ENCODE data around the gene MAP3K12. TPM values are rescaled to one million over a fixed set of nuclear protein-coding genes. Genes with fewer than 3 reads are reported as not detected.

Gene MAP3K12
- total and polyA plus RNA-seq, 2 of the 8 experiments (the other 6 are each of a cell fraction or from before 2014, with no cell fraction given): 23.4 to 42.7 TPM

GRCh38 chr12:53482626-53483168 is 16.6 kb downstream of the MAP3K12 start:
- H3K4me1 ChIP-seq (replicated peaks in 1 of 4; ENCODE audit: control insufficient read depth in 3 of 4, insufficient read depth in 4 of 4, low read length in 3 of 4): peaks cover 0 to 5% (median 1%) of the 10 kb centered on the region in 4 experiments; a peak in 4 of 7 replicates
- no peak overlapping the region for H3K4me3 ChIP-seq (ENCODE audit: extremely low read depth in 1 of 4, insufficient read depth in 2 of 4, low read depth in 3 of 4, low read length in 4 of 4)
- no peak overlapping the region for H3K18ac ChIP-seq (ENCODE audit: extremely low read depth, low read length)
- H3K9me3 ChIP-seq (ENCODE audit: insufficient read depth in 2 of 2, low read depth in 1 of 2, low read length in 1 of 2): no peaks in the 10 kb centered on the region
- H4K20me1 ChIP-seq (replicated peaks in 1 of 2; ENCODE audit: control insufficient read depth in 1 of 2, insufficient read depth in 2 of 2, low read length in 2 of 2): peaks cover 21 to 31% of the 10 kb centered on the region in 2 experiments
- H3K14ac ChIP-seq (ENCODE audit: insufficient read length): no peak overlapping the region
- H3K27me3 ChIP-seq (replicated peaks in 1 of 4; ENCODE audit: control insufficient read depth in 3 of 4, extremely low read depth in 1 of 4, insufficient read depth in 3 of 4, low read length in 3 of 4): no peaks in the 10 kb centered on the region
- H2BK12ac ChIP-seq (ENCODE audit: low read depth, low read length): no peak overlapping the region
- no peak overlapping the region for H3K4ac ChIP-seq (replicated peaks; ENCODE audit: insufficient read length, low read depth, low read length)
- H4K91ac ChIP-seq (replicated peaks; ENCODE audit: insufficient read length, low read length): no peak overlapping the region
- 94% methylated on average over 15 of the region's 18 CpGs; no CpG with 5 or more reads in 1 of the 2 experiments for WGBS, 2 experiments (ENCODE audit: extremely low coverage in 1 of 2, insufficient coverage in 1 of 2, insufficient read length in 1 of 2, insufficient replicate concordance in 2 of 2, low coverage in 1 of 2, low lambda C conversion rate in 2 of 2, missing lambda C conversion rate in 1 of 2)
- no peaks in the 10 kb centered on the region for H3K79me2 ChIP-seq (ENCODE audit: control insufficient read depth in 1 of 2, insufficient read depth in 2 of 2, low read length in 2 of 2)
- no peaks in the 10 kb centered on the region for H3K23me2 ChIP-seq (ENCODE audit: low read depth, low read length)
- ChIA-PET CTCF (ENCODE audit: partially characterized antibody) (interaction anchor here (0.7 to 9.0 kb wide), 22 partner anchors 9 to 261 kb away, joined by 3 to 105 read pairs (median 7); partner anchors contain the start of genes MAP3K12, NPFF and TARBP2), POLR2A (ENCODE audit: partially characterized antibody) (interaction anchor here (0.9 to 67.0 kb wide), 18 partner anchors 11 to 265 kb away, joined by 3 to 3397 read pairs (median 4); partner anchors contain the start of genes AAAS, MAP3K12, MYG1 and NPFF)
- H3K79me1 ChIP-seq (ENCODE audit: low read depth, low read length): no peaks in the 10 kb centered on the region
- no peak overlapping the region for H2BK120ac ChIP-seq (replicated peaks; ENCODE audit: low read depth, low read length)
- no peak overlapping the region for H2BK15ac ChIP-seq (ENCODE audit: low read length)
- FAIRE-seq (no peak), DNase-seq (ENCODE audit: low read depth in 1 of 2, low spot score in 2 of 2) (no peak)
- no peak overlapping the region for H2BK20ac ChIP-seq (ENCODE audit: low read length)
- H2BK5ac ChIP-seq (ENCODE audit: low read depth, low read length): no peak overlapping the region
- peak; percentile 73; the same call in 1 of the 2 replicates for TF ChIP-seq POLR2AphosphoS5 (IDR thresholded peaks at IDR 0.05; ENCODE audit: low read depth, low read length)
- no peak for TF ChIP-seq SAP30 (IDR thresholded peaks at IDR 0.05; ENCODE audit: insufficient read depth, insufficient replicate concordance, low read length)
- TF ChIP-seq KDM5A (IDR thresholded peaks at IDR 0.05; ENCODE audit: low read length): no peak
- no peak for TF ChIP-seq MAX (IDR thresholded peaks at IDR 0.05)
- no peak for TF ChIP-seq SIX5 (IDR thresholded peaks at IDR 0.05; ENCODE audit: low read depth, low read length)
- no peak for TF ChIP-seq RFX5 (IDR thresholded peaks at IDR 0.05; ENCODE audit: borderline replicate concordance, low read depth, low read length)
- TF ChIP-seq POLR2A (IDR thresholded peaks at IDR 0.05; ENCODE audit: control extremely low read depth in 1 of 2, low read depth in 2 of 2, low read length in 2 of 2): peak; percentile 25 to 64
- TF ChIP-seq BRCA1 (IDR thresholded peaks at IDR 0.05; ENCODE audit: low read depth, low read length): no peak
- TF ChIP-seq CREB1 (IDR thresholded peaks at IDR 0.05): no peak
- no peak for TF ChIP-seq EGR1 (IDR thresholded peaks at IDR 0.05; ENCODE audit: borderline replicate concordance, low read depth, low read length)
- no peak for TF ChIP-seq SIN3A (conservative IDR thresholded peaks at IDR 0.05 in 1 of 2, IDR thresholded peaks at IDR 0.05 in 1 of 2; ENCODE audit: low read depth in 1 of 2, low read length in 2 of 2)
- no peak overlapping the region for H2AFZ ChIP-seq (ENCODE audit: low read length)
- no peak overlapping the region for H3K27ac ChIP-seq (ENCODE audit: low read depth, low read length)
- no peak overlapping the region for H3K23ac ChIP-seq (ENCODE audit: insufficient read length)
- H3K56ac ChIP-seq (replicated peaks; ENCODE audit: insufficient read length, low read depth, low read length): no peak overlapping the region
- H3K9ac ChIP-seq (replicated peaks in 1 of 4; ENCODE audit: extremely low read depth in 1 of 4, low read depth in 3 of 4, low read length in 3 of 4): no peak overlapping the region; a peak in 1 of 7 replicates
- peaks cover 19 to 79% (median 47%) of the 10 kb centered on the region in 4 experiments for H3K36me3 ChIP-seq (ENCODE audit: control insufficient read depth in 2 of 4, insufficient read depth in 4 of 4, low read length in 3 of 4)
- no peak overlapping the region for H4K8ac ChIP-seq (ENCODE audit: extremely low read depth, insufficient read depth, low read length)
- H3K4me2 ChIP-seq (ENCODE audit: insufficient read depth in 1 of 2, low read depth in 2 of 2, low read length in 2 of 2): no peak overlapping the region
- H2AK5ac ChIP-seq (ENCODE audit: low read depth, low read length): no peak overlapping the region
- no peak overlapping the region for H4K5ac ChIP-seq (ENCODE audit: insufficient read length, low read depth, low read length)
